NOMO-1 treated with dmso at 0.1 percent for 144 hours (cell line): Measurements from ENCODE around the gene TMEM179.
"Not testable (repeated sequence)": the region's sequence is repeated elsewhere in the genome, so short reads cannot be mapped to it uniquely, and the experiment has no call there.

Experiments
- DNase-seq: peaks from one replicate; lab custom pipeline; 2025; ENCODE audit not compliant: unreplicated experiment; lab: John Stamatoyannopoulos, UW

The TMEM179 gene

GRCh38 chr14:104638190-104638589 lies 33.6 kb upstream of the TMEM179 start:
- no peak for DNase-seq

GRCh38 chr14:104637546-104638003 lies 33.0 kb upstream of the TMEM179 start:
- no peak for DNase-seq

GRCh38 chr14:104636846-104637545 lies 32.4 kb upstream of the TMEM179 start:
- DNase-seq, result not testable (repeated sequence)

DNA sequence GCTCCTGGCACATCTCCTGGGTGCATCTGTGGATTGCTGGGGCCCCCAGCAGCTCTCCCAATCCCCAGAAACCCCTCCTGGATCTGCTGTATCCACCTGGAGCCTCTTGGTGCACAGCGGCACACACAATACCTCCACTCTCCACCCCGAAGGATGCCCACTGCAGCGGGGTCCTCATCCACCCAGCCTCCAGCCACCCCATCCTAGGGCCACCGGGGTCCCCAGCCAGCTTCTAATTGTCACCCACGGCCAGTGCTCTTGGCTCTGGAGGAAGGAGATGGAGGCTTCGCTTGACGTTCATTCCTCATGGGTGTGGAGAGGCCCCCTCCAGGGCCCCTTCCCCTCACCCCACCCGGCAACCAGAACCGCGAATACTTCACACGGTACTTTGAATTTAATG lies 31.6 kb upstream of the TMEM179 start:
- no peak for DNase-seq

- no peak for DNase-seq
Observed at GRCh38 chr14:104635717-104636116, 31.1 kb upstream of the TMEM179 start.

DNA sequence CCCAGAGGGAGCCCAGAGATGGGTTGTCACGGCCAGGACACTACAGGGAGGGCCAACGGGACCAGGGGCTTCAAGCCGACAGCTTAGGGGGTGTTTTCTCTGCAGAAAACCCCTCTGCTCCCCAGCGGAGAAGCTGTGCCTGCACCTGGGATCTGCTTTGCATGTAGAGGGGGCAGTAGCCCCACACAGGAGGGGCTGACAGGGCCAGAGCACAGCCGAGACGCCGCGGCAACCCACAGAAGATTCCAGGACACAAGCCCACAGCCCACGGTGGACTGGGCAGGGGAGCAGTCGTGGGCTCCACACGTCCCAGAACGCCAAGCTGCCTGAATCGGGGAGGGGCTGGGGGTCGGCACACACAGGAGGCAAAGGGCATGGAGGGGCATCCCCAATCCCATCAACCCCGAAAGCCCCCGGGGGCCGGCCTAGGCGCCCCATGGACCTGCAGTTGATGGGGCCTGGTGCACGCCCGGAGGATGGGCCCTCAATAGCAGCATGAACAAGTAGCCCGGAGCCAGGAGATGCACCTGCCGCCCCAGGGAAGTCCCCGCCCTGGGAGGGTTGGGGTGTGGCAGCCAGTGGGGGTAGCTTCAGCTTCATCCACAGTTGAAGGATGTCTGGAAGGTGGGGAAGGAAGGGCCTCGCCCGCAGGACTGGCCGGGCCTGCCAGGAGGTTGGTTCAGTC lies 30.5 kb upstream of the TMEM179 start:
- no peak for DNase-seq

GRCh38 chr14:104634138-104634760 lies 29.7 kb upstream of the TMEM179 start:
- DNase-seq, result no peak

DNA sequence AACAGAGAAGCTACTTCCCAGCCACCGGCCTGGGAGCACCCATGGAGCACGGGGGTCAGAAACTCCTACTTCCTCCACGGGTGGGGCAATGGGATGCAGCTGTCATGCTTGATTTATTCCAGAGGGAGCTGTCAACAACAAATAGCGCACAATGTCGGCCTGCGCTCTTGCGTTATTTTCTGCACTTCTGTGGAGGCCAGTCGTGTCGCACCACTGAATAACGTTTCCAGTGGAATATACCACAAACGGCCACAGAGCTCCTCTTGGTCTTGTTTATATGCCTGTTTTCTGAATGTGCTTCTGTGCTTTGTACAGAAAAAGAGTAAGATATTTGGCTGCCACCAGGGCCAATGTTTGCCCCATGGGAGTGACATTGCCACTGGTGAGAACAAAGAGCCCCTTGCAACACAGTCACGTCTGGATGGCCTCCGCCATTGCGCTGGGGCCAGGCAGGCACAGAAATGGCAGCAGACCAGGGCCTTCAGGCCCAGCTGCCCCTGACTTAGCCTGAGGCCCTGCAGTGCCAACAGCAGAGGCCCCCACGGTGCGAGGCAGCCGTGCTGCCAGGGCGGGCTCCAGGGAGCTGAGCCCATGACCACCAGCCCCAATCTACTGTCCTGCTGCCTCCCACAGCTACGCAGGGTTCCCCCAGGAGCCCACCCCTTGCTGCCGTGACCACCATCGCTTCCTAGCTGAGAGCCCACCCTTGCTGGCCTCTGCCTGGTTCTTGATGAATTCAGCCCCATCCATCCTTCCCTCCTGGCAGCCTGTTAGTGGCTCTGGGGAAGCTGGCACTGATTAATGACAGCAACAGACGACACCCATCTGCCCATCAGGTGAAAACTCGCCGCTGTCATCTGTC lies 28.9 kb upstream of the TMEM179 start:
- no peak for DNase-seq

DNA sequence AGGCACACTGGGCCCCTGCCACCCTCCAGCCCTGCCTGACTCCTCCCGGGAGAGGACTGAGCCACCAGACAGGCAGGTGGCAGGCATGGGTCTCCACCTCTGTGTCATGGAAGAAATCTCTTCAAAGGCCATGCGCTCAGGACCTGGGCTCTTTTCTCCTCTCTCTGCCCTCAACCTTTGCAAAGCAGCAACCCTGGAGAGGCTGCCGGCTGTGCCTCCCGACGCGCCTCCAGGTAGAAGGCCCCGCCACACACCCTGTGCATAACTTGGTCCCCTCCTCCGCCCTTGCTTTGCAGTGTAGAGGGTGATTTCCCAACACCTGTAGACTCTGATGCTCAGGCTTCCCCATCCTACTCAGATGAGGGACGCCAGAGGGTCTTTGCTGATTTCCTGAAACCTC lies 28.2 kb upstream of the TMEM179 start:
- DNase-seq, result no peak

GRCh38 chr14:104624939-104625338 lies 20.4 kb upstream of the TMEM179 start:
- no peak for DNase-seq

GRCh38 chr14:104614126-104614812 lies 9.7 kb upstream of the TMEM179 start:
- no peak for DNase-seq

DNA sequence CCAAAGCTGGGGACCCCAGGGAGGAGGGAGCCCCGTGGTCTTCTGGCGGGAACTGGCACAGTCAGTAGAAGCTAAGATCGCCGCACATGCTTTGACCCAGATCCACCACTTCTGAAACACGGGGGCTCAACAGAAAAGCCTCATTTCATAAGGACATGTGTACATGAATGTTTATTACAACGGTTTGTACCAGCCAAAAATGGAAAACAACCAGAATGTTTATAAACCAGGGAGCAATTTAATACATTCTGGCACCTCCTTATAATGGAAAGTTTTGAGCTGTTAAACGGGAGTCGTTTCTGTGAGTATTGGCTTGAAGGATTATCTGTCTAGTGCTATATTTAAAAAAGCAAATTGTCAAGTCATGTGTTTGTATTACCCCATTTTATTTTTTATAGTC lies 7.3 kb upstream of the TMEM179 start:
- no peak for DNase-seq

DNA sequence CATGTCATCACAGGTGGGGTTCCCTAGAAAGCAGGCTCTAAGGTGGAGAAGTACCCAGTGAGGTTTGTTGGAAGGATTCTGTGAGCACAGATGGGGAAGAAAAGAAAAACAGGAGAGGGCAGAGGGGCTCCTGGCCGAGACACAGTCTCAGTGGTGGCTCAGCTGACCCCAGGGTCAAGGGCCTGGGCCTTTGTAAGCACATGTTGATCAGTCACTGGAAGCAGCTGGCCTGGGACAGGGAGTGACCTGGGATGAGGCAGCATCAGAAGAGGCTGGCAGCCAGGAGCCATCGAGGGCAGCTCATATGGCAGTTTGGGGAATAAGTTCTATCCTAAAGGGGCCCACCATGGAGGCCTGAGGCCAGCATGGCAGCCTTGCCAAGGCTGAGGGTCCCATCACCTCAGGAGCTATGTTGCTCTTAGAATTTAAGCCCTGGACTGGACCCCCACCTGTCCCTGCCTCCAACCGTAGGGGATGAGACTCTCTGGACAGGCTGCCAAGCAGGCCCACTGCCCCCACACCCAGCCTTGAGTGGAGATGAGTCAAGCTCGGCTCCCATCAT lies 6.3 kb upstream of the TMEM179 start:
- no peak for DNase-seq

DNA sequence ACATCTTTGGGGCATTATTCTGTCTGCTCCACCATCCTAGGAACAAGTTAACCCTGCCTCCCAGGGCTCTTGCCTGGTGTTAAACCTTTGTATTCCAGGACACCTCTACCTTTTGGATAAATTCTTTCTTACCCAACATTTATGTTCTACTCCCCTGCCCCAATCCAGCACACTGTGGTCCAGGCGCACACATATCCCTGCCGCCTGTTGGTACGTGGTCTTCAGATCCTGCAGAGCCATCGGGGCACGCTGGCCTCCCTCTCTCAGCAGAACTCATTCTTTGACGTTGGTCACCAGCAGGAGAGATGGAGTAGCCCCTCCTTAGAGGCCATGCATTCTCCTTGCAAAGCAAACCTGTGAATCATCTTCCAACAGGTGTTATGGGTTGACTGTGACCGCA lies 5.1 kb upstream of the TMEM179 start:
- DNase-seq, result no peak

- no peak for DNase-seq
Observed at GRCh38 chr14:104603711-104604401, 716 bp downstream of the TMEM179 start.

DNA sequence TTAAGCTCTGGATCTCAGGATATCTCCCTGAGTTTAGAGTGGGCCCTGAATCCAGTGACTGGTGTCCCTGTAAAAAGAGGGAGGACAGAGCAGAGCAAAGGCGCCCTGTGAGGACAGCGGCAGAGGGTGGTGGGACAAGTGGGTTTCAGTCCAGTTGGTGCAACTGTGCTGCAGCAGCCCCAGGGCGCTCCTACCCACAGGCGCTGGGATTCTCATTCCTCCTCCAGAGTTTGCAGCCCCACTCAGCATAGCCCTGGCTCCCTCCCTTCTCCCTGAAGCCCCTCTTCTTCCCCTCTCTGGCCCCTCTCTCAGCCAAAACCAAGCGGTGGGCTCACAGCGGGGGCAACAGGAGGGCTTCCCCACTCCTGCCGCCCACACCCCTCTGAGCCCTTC lies 1.6 kb downstream of the TMEM179 start:
- DNase-seq, result no peak

DNA sequence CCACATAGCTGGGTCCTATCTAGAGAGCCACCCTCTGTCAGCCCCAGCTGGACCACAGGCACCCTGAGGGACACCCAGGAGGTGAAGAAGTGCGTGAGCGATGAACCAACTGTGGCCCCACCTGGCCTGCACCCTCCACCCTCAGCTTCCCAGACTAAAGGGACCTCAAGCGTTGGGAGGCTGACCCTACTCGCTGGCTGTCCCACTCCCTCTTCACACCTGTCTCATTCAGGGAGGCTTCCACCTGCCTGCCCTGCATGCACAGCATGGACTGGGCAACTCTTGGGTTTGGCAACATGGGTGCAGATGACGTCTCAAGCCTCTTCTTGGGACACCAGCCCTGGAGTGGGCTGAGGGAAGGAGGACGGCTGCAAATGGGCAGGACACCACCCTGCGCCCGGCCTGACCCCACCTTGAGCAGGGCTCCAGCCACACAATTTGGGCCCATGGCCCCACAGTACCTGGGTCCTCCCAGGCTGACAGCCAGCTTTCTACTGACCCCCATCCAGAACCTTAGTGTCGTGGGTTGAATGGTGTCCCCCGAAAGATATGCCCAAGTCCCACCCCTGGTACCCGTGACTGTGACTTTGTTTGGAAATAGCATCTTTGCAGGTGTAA lies 2.1 kb downstream of the TMEM179 start:
- no peak for DNase-seq

DNA sequence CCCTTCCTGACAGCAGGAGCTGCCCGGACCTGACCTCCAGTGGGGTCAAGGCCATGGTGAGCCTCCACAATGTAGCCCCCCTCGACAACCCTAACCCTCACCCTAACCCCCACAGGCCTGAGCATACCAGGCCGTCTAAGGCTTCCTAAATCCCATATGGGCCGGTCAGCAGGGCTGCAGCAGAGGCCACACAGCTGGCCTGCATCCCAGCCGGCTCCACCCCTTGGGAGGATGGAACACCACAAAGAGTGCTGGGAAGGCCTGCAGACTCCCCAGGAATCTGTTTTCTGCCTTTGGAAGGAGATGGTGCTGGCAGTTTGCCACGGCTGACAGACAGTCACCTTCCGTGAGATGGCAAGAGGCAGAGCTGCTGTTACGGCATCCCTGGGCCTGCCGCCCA lies 2.8 kb downstream of the TMEM179 start:
- no peak for DNase-seq

DNA sequence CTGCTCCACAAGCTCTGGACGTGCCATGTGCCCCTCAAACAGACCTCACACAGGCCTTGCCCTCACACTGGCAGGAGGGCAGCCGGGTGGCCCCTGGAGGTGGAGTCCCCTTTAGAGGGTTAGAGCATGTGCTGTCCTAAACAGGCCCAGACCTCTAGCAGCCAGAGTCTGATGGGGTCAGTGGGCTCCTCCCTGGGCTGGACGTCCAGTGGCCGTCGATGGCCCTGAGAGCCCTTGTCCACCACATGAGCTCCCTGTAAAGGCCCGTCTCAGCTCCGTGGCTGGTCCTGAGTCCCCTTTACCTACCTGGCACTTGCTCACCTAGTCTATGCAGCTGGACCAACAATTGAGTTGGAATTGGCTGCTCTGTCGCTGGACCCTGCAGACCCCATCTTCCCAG lies 3.8 kb downstream of the TMEM179 start:
- no peak for DNase-seq
